Stromal cell of bone marrow (primary cell): ENCODE results near the gene ASCC2.
A peak's percentile ranks its signal among the peaks of the same experiment; 100 is the strongest.
"Not testable (repeated sequence)": the region's sequence is repeated elsewhere in the genome, so short reads cannot be mapped to it uniquely, and the experiment has no call there.

Experiments used
- DNase-seq: peaks from one replicate; pipeline ENCODE4 v3.0.0-alpha.2; 2012; ENCODE audit warnings: low read depth

ASCC2 gene

GRCh38 chr22:29856496-29856895 lies 18.4 kb upstream of the ASCC2 start:
- no peak for DNase-seq

GRCh38 chr22:29855611-29856181 lies 17.6 kb upstream of the ASCC2 start:
- no peak for DNase-seq

GRCh38 chr22:29854432-29854831 lies 16.4 kb upstream of the ASCC2 start:
- no peak for DNase-seq

GRCh38 chr22:29848111-29848510 lies 10.0 kb upstream of the ASCC2 start:
- no peak for DNase-seq

GRCh38 chr22:29846290-29846689 lies 8.2 kb upstream of the ASCC2 start:
- no peak for DNase-seq

- peak; percentile 95 for DNase-seq
Measured at GRCh38 chr22:29842740-29843139, 4.7 kb upstream of the ASCC2 start.

GRCh38 chr22:29842172-29842571 lies 4.1 kb upstream of the ASCC2 start:
- DNase-seq, result no peak

- DNase-seq, result no peak
Measured at GRCh38 chr22:29840498-29840897, 2.4 kb upstream of the ASCC2 start.

- no peak for DNase-seq
Measured at GRCh38 chr22:29839039-29839438, 965 bp upstream of the ASCC2 start.

- DNase-seq, result no peak
Measured at GRCh38 chr22:29838599-29838956, 504 bp upstream of the ASCC2 start.

- DNase-seq, result not testable (repeated sequence)
Measured at GRCh38 chr22:29836791-29837370, 1.2 kb downstream of the ASCC2 start.

GRCh38 chr22:29834046-29834445 lies 4.0 kb downstream of the ASCC2 start:
- DNase-seq, result no peak

GRCh38 chr22:29833392-29833965 lies 4.6 kb downstream of the ASCC2 start:
- DNase-seq, result no peak

- DNase-seq, result no peak
Measured at GRCh38 chr22:29831958-29832357, 6.1 kb downstream of the ASCC2 start.

- DNase-seq, result no peak
Measured at GRCh38 chr22:29831186-29831921, 6.7 kb downstream of the ASCC2 start.

GRCh38 chr22:29830585-29830984 lies 7.5 kb downstream of the ASCC2 start:
- no peak for DNase-seq

GRCh38 chr22:29827726-29828125 lies 10.3 kb downstream of the ASCC2 start:
- DNase-seq, result peak; percentile 51

GRCh38 chr22:29827091-29827490 lies 11.0 kb downstream of the ASCC2 start:
- DNase-seq, result no peak

GRCh38 chr22:29825578-29825977 lies 12.5 kb downstream of the ASCC2 start:
- no peak for DNase-seq

- DNase-seq, result no peak
Measured at GRCh38 chr22:29824677-29825076, 13.4 kb downstream of the ASCC2 start.

GRCh38 chr22:29821291-29822016 lies 16.6 kb downstream of the ASCC2 start:
- no peak for DNase-seq

GRCh38 chr22:29820961-29821290 lies 17.1 kb downstream of the ASCC2 start:
- no peak for DNase-seq

GRCh38 chr22:29819501-29819900 lies 18.6 kb downstream of the ASCC2 start:
- no peak for DNase-seq
